ENCODE measurements around the gene CFAP100. TPM values are rescaled to one million over a fixed set of nuclear protein-coding genes. Genes with fewer than 3 reads are reported as not detected.
A peak's percentile ranks its signal among the peaks of the same experiment; 100 is the strongest.

The CFAP100 gene
- total and polyA plus RNA-seq, 9 of the 15 experiments (the other 6 are each of a cell fraction or from before 2014, with no cell fraction given), result not detected

DNA sequence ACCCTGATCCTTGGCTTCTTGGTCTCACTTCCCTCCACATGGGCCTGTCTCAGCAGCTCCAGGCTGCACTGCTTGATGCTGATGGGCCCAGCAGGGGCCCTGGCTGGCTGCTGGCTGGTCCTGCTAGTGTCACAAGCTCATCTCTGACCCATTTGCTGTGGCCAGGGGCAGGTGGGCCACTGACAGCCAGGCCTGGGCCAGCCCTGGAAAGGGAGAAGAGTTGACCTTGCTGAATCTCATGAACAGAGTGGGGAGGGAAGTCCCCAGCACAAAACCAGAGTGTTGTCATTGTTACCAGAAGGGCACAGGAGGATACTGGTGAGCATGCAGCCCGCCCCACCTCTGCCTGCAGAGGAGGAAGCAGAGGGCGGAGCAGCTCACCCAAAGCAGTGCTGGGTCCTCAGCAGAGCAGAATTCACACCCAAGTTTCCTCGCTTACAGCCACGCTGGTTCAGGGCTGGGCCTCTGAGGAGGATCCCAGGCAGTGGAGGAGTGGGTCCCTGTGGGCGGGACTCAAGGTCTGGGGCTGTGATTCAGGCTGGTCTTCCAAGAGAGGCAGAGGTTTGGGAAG is 29.9 kb upstream of the CFAP100 start (continued):
- TF ChIP-seq E2F8 (IDR thresholded peaks at IDR 0.05; ENCODE audit: low read depth, partially characterized antibody) (no peak), ZBTB1 (CRISPR knock-in tag; IDR thresholded peaks at IDR 0.05; ENCODE audit: borderline replicate concordance, low read depth) (no peak), NUFIP1 (IDR thresholded peaks at IDR 0.05; ENCODE audit: partially characterized antibody) (no peak)

DNA sequence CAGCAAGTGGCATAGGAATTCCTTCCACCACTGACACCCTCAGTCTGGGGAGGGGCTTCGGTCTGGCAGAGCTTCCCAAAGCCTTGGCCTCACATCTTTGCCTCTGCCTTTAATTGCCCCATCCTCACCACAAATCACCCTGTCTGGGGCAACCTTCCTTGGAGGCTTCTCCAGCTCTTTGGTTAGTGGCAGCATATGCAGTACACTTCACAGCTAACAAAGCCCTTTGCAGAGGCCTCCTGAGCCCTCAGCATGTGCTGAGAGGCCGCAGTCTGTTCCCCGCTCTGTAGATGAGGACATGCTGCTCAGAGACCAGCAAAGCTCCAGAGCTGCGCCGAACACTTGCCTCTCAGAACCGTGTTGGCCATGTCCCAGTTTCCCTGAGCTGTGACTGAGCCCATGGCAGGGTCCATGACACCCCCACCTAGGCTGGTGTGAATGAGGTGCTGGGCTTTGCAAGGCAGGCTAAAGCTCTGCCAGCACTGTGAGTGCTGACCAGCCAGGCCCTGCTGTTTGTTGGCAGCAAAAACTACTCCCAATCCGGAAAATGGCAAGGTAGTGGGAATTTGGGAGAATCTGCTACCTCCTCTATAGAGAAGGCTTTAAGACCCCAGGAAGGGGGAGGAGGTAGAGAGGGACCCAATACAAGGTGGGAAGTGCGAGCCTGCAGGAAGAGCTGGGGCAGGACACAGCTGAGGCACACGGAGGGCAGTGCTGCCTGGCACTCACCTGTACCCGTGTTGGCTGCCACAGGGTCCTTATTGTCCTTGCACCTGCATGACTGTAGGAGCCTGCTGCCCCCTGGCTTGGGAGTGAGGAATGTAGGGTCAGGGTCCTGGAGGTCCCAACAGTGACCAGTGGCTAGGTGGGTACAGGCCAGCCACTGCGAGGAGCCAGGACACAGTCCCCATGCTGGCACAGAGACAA is 29.1 kb upstream of the CFAP100 start:
- H3K36me3 ChIP-seq (ENCODE audit: control insufficient read depth, insufficient read depth, low read length), result no peaks in the 10 kb centered on the region
- H3K27ac ChIP-seq (ENCODE audit: extremely low read depth, low read depth, low read length), result no peak overlapping the region
- intact Hi-C loops (cut with micrococcal nuclease) (no loop called here), in situ Hi-C loops (cut with MboI) (no loop called here)
- H3K9ac ChIP-seq (ENCODE audit: insufficient read depth in 1 of 2, low read depth in 2 of 2, low read length in 2 of 2), result no peak overlapping the region
- no TSS peak for BruUV-seq (replicated peaks)
- no peaks in the 10 kb centered on the region for H3K9me3 ChIP-seq (replicated peaks; ENCODE audit: control insufficient read depth, insufficient read depth, low read depth, low read length)
- no peak overlapping the region for H3K4me3 ChIP-seq
- H3K27me3 ChIP-seq (ENCODE audit: control insufficient read depth in 2 of 2, insufficient read depth in 2 of 2, low read length in 2 of 2), result peaks cover 0 to 41% of the 10 kb centered on the region in 2 experiments; a peak in 4 of 5 replicates
- H3K4me1 ChIP-seq (replicated peaks in 1 of 2; ENCODE audit: control insufficient read depth in 2 of 2, insufficient read depth in 2 of 2, low read length in 2 of 2), result no peaks in the 10 kb centered on the region
- WGBS (ENCODE audit: insufficient coverage, low coverage, missing lambda C conversion rate), result 3% methylated on average over 9 of the region's 11 CpGs
- ChIA-PET POLR2A (no interaction called here), CTCF (ENCODE audit: low intra/inter-chr PET ratio) (no interaction called here)
- no peak for DNase-seq (ENCODE audit: extremely low read depth in 1 of 4, low spot score in 3 of 4)
- H3K79me2 ChIP-seq (ENCODE audit: control insufficient read depth, insufficient read depth, low read length), result no peaks in the 10 kb centered on the region
- H3K4me2 ChIP-seq (ENCODE audit: insufficient read depth, low read length), result no peak overlapping the region
- H4K20me1 ChIP-seq (replicated peaks; ENCODE audit: control insufficient read depth, insufficient read depth, low read length), result no peaks in the 10 kb centered on the region
- H2AFZ ChIP-seq (ENCODE audit: low read depth, low read length), result no peak overlapping the region
- ATAC-seq, result peak; percentile 55
- H3K9me1 ChIP-seq (ENCODE audit: control insufficient read depth, insufficient read depth, low read length), result no peaks in the 10 kb centered on the region
- no peak for FAIRE-seq
- TF ChIP-seq, protein P1, sequence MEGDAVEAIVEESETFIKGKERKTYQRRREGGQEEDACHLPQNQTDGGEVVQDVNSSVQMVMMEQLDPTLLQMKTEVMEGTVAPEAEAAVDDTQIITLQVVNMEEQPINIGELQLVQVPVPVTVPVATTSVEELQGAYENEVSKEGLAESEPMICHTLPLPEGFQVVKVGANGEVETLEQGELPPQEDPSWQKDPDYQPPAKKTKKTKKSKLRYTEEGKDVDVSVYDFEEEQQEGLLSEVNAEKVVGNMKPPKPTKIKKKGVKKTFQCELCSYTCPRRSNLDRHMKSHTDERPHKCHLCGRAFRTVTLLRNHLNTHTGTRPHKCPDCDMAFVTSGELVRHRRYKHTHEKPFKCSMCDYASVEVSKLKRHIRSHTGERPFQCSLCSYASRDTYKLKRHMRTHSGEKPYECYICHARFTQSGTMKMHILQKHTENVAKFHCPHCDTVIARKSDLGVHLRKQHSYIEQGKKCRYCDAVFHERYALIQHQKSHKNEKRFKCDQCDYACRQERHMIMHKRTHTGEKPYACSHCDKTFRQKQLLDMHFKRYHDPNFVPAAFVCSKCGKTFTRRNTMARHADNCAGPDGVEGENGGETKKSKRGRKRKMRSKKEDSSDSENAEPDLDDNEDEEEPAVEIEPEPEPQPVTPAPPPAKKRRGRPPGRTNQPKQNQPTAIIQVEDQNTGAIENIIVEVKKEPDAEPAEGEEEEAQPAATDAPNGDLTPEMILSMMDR (IDR thresholded peaks at IDR 0.05 in 2 of 3, conservative IDR thresholded peaks at IDR 0.05 in 1 of 3; ENCODE audit: insufficient read depth in 2 of 3, low read depth in 1 of 3, low read length in 3 of 3), result peak in 2 of 3 experiments; percentile 13 to 18; a peak in 1 of 6 replicates
- TF ChIP-seq, protein P2, sequence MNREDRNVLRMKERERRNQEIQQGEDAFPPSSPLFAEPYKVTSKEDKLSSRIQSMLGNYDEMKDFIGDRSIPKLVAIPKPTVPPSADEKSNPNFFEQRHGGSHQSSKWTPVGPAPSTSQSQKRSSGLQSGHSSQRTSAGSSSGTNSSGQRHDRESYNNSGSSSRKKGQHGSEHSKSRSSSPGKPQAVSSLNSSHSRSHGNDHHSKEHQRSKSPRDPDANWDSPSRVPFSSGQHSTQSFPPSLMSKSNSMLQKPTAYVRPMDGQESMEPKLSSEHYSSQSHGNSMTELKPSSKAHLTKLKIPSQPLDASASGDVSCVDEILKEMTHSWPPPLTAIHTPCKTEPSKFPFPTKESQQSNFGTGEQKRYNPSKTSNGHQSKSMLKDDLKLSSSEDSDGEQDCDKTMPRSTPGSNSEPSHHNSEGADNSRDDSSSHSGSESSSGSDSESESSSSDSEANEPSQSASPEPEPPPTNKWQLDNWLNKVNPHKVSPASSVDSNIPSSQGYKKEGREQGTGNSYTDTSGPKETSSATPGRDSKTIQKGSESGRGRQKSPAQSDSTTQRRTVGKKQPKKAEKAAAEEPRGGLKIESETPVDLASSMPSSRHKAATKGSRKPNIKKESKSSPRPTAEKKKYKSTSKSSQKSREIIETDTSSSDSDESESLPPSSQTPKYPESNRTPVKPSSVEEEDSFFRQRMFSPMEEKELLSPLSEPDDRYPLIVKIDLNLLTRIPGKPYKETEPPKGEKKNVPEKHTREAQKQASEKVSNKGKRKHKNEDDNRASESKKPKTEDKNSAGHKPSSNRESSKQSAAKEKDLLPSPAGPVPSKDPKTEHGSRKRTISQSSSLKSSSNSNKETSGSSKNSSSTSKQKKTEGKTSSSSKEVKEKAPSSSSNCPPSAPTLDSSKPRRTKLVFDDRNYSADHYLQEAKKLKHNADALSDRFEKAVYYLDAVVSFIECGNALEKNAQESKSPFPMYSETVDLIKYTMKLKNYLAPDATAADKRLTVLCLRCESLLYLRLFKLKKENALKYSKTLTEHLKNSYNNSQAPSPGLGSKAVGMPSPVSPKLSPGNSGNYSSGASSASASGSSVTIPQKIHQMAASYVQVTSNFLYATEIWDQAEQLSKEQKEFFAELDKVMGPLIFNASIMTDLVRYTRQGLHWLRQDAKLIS (CRISPR knock-in tag; IDR thresholded peaks at IDR 0.05), result no peak
- TF ChIP-seq RAD21 (CRISPR knock-in tag; conservative IDR thresholded peaks at IDR 0.05 in 1 of 2, IDR thresholded peaks at IDR 0.05 in 1 of 2) (peak in 1 of 2 experiments; percentile 37; a peak in 2 of 4 replicates), COPS2 (conservative IDR thresholded peaks at IDR 0.05) (no peak), ZNF507 (tag; conservative IDR thresholded peaks at IDR 0.05) (no peak)

All from K562 (cell line).